Neural cell (in vitro differentiated cells): ENCODE measurements around the gene SUGCT. TPM values are rescaled to one million over a fixed set of nuclear protein-coding genes. Genes with fewer than 3 reads are reported as not detected.

Source experiments
- H2AFZ ChIP-seq: fragments of 200-600, 300-800 bp; sonication (generic), shearing (Covaris generic); 2 replicates; pipeline ENCODE4 v1.6.0; 2014; ENCODE audit warnings: low read depth, mild to moderate bottlenecking, antibody characterized with exemption, low read length, moderate library complexity
- H3F3A ChIP-seq: fragments of 200-600 bp; shearing (Covaris generic); 2 replicates; pipeline ENCODE4 v1.6.1; 2016; ENCODE audit warnings: mild to moderate bottlenecking, moderate library complexity, mixed read lengths, antibody characterized with exemption, low read length; ENCODE audit not compliant: insufficient read depth, poor library complexity, severe bottlenecking
- H3K27ac ChIP-seq: fragments of 200-600, 300-800 bp; sonication (generic), shearing (Covaris generic); 2 replicates; pipeline ENCODE4 v1.5.1; 2014; ENCODE audit warnings: mild to moderate bottlenecking, low read length, moderate library complexity
- H3K27me3 ChIP-seq: fragments of 300-800, 200-600 bp; sonication (generic), shearing (Covaris generic); 2 replicates; pipeline ENCODE4 v1.6.0; 2014; ENCODE audit warnings: mild to moderate bottlenecking, low read depth, low read length, moderate library complexity; ENCODE audit not compliant: insufficient read depth
- H3K36me3 ChIP-seq: fragments of 300-800, 200-600 bp; sonication (generic), shearing (Covaris generic); 2 replicates; pipeline ENCODE4 v1.5.1; 2014; ENCODE audit warnings: mild to moderate bottlenecking, antibody characterized with exemption, low read length, moderate library complexity; ENCODE audit not compliant: insufficient read depth
- H3K4me2 ChIP-seq: fragments of 300-800, 200-600 bp; sonication (generic), shearing (Covaris generic); 2 replicates; pipeline ENCODE4 v1.6.0; 2014; ENCODE audit warnings: mild to moderate bottlenecking, low read length
- H3K4me3 ChIP-seq: fragments of 300-800, 200-600 bp; sonication (generic), shearing (Covaris generic); 2 replicates; pipeline ENCODE4 v1.5.1; 2014; ENCODE audit warnings: mild to moderate bottlenecking, low read length, moderate library complexity
- H3K79me2 ChIP-seq: fragments of 200-600 bp; shearing (Covaris generic); replicated peaks from 2 replicates; pipeline ENCODE4 v1.6.0; 2014; ENCODE audit warnings: mild to moderate bottlenecking, low read length, moderate library complexity; ENCODE audit not compliant: insufficient read depth
- H3K9ac ChIP-seq: fragments of 300-800, 200-600 bp; sonication (generic), shearing (Covaris generic); 2 replicates; pipeline ENCODE4 v1.6.1; 2016; ENCODE audit warnings: mild to moderate bottlenecking, low read length, mixed read lengths
- H3K9me2 ChIP-seq: fragments of 200-600 bp; shearing (Covaris generic); 2 replicates; pipeline ENCODE4 v1.6.1; 2016; ENCODE audit warnings: mild to moderate bottlenecking, low read length, mixed read lengths; ENCODE audit not compliant: insufficient read depth
- H3K9me3 ChIP-seq: fragments of 200-600, 300-800 bp; sonication (generic), shearing (Covaris generic); 2 replicates; pipeline ENCODE4 v1.6.1; 2016; ENCODE audit warnings: mild to moderate bottlenecking, mixed run types, low read length, moderate library complexity, mixed read lengths
- H4K20me1 ChIP-seq: fragments of 200-600 bp; shearing (Covaris generic); 2 replicates; pipeline ENCODE4 v1.6.1; 2016; ENCODE audit warnings: mild to moderate bottlenecking, mixed run types; ENCODE audit not compliant: insufficient read depth
- EP300 ChIP-seq: fragments of 450-650 bp; conservative IDR thresholded peaks from 2 replicates; pipeline ENCODE4 v1.6.1; 2014; ENCODE audit warnings: antibody characterized with exemption, mild to moderate bottlenecking, moderate library complexity; ENCODE audit not compliant: poor library complexity, severe bottlenecking
- EZH2 ChIP-seq: fragments of 200-600, 300-800 bp; shearing (Covaris generic), sonication (generic); IDR thresholded peaks from 2 replicates; pipeline ENCODE4 v1.6.1; 2014; ENCODE audit warnings: antibody characterized with exemption, low read length, borderline replicate concordance, mild to moderate bottlenecking; ENCODE audit not compliant: insufficient read depth, poor library complexity, severe bottlenecking
- MXI1 ChIP-seq: fragments of 450-650 bp; conservative IDR thresholded peaks from 2 replicates; pipeline ENCODE4 v1.6.1; 2014; ENCODE audit warnings: antibody characterized with exemption, mild to moderate bottlenecking; ENCODE audit not compliant: poor library complexity, severe bottlenecking
- POLR2AphosphoS5 ChIP-seq: IDR thresholded peaks from 2 replicates; pipeline ENCODE4 v1.6.1; 2012
- RAD21 ChIP-seq: fragments of 450-650 bp; conservative IDR thresholded peaks from 2 replicates; pipeline ENCODE4 v1.6.1; 2014; ENCODE audit warnings: antibody characterized with exemption, mild to moderate bottlenecking, moderate library complexity
- SMC3 ChIP-seq: fragments of 450-650 bp; conservative IDR thresholded peaks from 2 replicates; pipeline ENCODE4 v1.6.1; 2014; ENCODE audit warnings: antibody characterized with exemption, mild to moderate bottlenecking, moderate library complexity; ENCODE audit not compliant: poor library complexity
- TAF1 ChIP-seq: IDR thresholded peaks from 2 replicates; pipeline ENCODE4 v1.6.1; 2012; ENCODE audit warnings: low read depth
- polyA plus RNA-seq: library from polyadenylated mRNA; depleted of rRNA; stranded (reverse); fragments of >200 nt; gene quantifications from 2 replicates; pipeline ENCODE4 v1.2.3, GENCODE V29; 2014
- TF ChIP-seq, protein P1 (sequence below): fragments of 450-650 bp; IDR thresholded peaks from 2 replicates; pipeline ENCODE4 v1.5.1; 2014; ENCODE audit warnings: antibody characterized with exemption, mild to moderate bottlenecking, moderate library complexity; ENCODE audit not compliant: poor library complexity, severe bottlenecking
- TF ChIP-seq, protein P2 (sequence below): IDR thresholded peaks from 2 replicates; pipeline ENCODE4 v1.6.1; 2012; ENCODE audit warnings: borderline replicate concordance

SUGCT gene
- polyA plus RNA-seq, 1 donor from 2014 or later, result not detected

DNA sequence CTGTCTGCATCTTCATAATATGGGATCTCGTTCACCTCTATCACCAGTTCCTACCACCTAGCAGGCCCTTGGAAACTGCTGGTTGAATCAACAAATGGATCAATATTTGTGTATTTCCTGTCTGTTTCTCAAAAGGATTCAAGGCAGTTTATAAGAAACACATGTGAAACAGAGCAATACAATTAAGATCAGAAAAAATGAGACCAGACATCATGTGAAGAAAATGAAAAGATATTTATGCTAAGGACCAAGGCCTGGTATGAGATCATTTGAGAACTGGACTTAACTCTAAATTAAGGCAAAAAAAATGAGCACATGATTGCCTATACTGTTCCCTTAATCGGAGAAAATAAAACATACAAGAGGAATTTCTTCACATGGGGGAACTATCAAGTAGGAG, 589.0 kb downstream of the SUGCT start:
- H2AFZ ChIP-seq, result no peak overlapping the region

DNA sequence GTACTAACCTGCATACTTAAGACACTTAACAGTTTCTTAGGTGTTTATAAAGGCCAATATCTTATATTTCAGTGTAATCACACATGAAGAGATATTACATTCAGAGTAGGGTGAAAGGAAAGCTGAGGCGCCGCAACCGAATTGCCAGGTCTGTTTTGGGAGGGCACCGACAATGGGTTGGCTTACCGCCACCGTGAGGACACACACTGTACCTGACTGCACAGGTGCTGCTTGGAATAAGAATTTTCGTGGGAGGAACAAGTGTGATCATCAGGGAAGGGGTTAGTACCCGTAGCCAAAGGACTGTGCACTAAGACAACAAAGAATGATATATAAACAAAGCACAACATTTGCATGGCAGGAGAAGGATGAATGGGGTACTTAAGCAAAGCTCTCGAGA, 591.8 kb downstream of the SUGCT start:
- TF ChIP-seq SMC3 (no peak), EP300 (no peak), MXI1 (no peak), EZH2 (no peak), RAD21 (no peak), POLR2AphosphoS5 (no peak), TAF1 (no peak)
- TF ChIP-seq, protein P1, sequence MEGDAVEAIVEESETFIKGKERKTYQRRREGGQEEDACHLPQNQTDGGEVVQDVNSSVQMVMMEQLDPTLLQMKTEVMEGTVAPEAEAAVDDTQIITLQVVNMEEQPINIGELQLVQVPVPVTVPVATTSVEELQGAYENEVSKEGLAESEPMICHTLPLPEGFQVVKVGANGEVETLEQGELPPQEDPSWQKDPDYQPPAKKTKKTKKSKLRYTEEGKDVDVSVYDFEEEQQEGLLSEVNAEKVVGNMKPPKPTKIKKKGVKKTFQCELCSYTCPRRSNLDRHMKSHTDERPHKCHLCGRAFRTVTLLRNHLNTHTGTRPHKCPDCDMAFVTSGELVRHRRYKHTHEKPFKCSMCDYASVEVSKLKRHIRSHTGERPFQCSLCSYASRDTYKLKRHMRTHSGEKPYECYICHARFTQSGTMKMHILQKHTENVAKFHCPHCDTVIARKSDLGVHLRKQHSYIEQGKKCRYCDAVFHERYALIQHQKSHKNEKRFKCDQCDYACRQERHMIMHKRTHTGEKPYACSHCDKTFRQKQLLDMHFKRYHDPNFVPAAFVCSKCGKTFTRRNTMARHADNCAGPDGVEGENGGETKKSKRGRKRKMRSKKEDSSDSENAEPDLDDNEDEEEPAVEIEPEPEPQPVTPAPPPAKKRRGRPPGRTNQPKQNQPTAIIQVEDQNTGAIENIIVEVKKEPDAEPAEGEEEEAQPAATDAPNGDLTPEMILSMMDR, result no peak
- TF ChIP-seq, protein P2, sequence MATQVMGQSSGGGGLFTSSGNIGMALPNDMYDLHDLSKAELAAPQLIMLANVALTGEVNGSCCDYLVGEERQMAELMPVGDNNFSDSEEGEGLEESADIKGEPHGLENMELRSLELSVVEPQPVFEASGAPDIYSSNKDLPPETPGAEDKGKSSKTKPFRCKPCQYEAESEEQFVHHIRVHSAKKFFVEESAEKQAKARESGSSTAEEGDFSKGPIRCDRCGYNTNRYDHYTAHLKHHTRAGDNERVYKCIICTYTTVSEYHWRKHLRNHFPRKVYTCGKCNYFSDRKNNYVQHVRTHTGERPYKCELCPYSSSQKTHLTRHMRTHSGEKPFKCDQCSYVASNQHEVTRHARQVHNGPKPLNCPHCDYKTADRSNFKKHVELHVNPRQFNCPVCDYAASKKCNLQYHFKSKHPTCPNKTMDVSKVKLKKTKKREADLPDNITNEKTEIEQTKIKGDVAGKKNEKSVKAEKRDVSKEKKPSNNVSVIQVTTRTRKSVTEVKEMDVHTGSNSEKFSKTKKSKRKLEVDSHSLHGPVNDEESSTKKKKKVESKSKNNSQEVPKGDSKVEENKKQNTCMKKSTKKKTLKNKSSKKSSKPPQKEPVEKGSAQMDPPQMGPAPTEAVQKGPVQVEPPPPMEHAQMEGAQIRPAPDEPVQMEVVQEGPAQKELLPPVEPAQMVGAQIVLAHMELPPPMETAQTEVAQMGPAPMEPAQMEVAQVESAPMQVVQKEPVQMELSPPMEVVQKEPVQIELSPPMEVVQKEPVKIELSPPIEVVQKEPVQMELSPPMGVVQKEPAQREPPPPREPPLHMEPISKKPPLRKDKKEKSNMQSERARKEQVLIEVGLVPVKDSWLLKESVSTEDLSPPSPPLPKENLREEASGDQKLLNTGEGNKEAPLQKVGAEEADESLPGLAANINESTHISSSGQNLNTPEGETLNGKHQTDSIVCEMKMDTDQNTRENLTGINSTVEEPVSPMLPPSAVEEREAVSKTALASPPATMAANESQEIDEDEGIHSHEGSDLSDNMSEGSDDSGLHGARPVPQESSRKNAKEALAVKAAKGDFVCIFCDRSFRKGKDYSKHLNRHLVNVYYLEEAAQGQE, result no peak
- H3K9ac ChIP-seq, result no peak overlapping the region

More for the DNA sequence above, 589.0 kb downstream of the SUGCT start:
- TF ChIP-seq EP300, result no peak
- TF ChIP-seq EZH2, result no peak
- TF ChIP-seq, protein P2, result no peak
- TF ChIP-seq RAD21, result no peak
- TF ChIP-seq, protein P1, result no peak
- no peak for TF ChIP-seq TAF1
- no peak for TF ChIP-seq MXI1
- no peak for TF ChIP-seq POLR2AphosphoS5
- Histone ChIP-seq H3K36me3 (no peaks in the 10 kb centered on the region), H3K9me2 (no peaks in the 10 kb centered on the region), H3F3A (no peaks in the 10 kb centered on the region), H3K4me3 (no peak overlapping the region), H4K20me1 (no peaks in the 10 kb centered on the region), H3K27me3 (no peaks in the 10 kb centered on the region), H3K9me3 (no peaks in the 10 kb centered on the region), H3K9ac (no peak overlapping the region), H3K79me2 (no peaks in the 10 kb centered on the region), H3K27ac (no peak overlapping the region), H3K4me2 (no peak overlapping the region)

More for the DNA sequence above, 591.8 kb downstream of the SUGCT start:
- no peaks in the 10 kb centered on the region for H3F3A ChIP-seq
- no peaks in the 10 kb centered on the region for H3K79me2 ChIP-seq
- no peak overlapping the region for H2AFZ ChIP-seq
- H4K20me1 ChIP-seq, result no peaks in the 10 kb centered on the region
- no peak overlapping the region for H3K4me3 ChIP-seq
- no peak overlapping the region for H3K4me2 ChIP-seq
- no peaks in the 10 kb centered on the region for H3K36me3 ChIP-seq
- H3K9me2 ChIP-seq, result no peaks in the 10 kb centered on the region
- H3K27ac ChIP-seq, result no peak overlapping the region
- no peaks in the 10 kb centered on the region for H3K27me3 ChIP-seq
- no peaks in the 10 kb centered on the region for H3K9me3 ChIP-seq
